ENCODE results near the gene SLC47A2. TPM values are rescaled to one million over a fixed set of nuclear protein-coding genes. Genes with fewer than 3 reads are reported as not detected.

The SLC47A2 gene
- total RNA-seq, 1 experiment from 2014 or later = 38.9 TPM

- DNase-seq = peak; percentile 65 to 80
- Histone ChIP-seq H3K4me1 (replicated peaks; ENCODE audit: insufficient read depth) (peaks cover 91% of the 10 kb centered on the region), H3K9me2 (ENCODE audit: insufficient read depth) (no peaks in the 10 kb centered on the region), H3K9me3 (ENCODE audit: insufficient read depth, low read depth) (no peaks in the 10 kb centered on the region), H2AFZ (peak overlapping the region; percentile 68), H3F3A (ENCODE audit: insufficient read depth, low read depth) (peaks cover 65% of the 10 kb centered on the region), H3K79me2 (ENCODE audit: low read depth) (no peaks in the 10 kb centered on the region), H3K4me3 (peak overlapping the region; percentile 29; the same call in 1 of the 2 replicates), H4K20me1 (ENCODE audit: insufficient read depth) (no peaks in the 10 kb centered on the region), H3K4me2 (peak overlapping the region; percentile 69), H3K36me3 (ENCODE audit: low read depth) (no peaks in the 10 kb centered on the region), H3K27me3 (ENCODE audit: insufficient read depth, low read depth) (no peaks in the 10 kb centered on the region), H3K27ac (peak overlapping the region; percentile 72)
- ChIA-PET POLR2A (ENCODE audit: unreplicated experiment) (interaction anchor here (0.6 to 0.7 kb wide), 3 partner anchors 12 to 467 kb away, joined by 3 to 27 read pairs (median 4); no protein-coding TSS in a partner anchor), CTCF (interaction anchor here (1.1 kb wide), 1 partner anchor 29 kb away, joined by 4 read pairs; no protein-coding TSS in a partner anchor)
- TSS peak; percentile 70 for BruUV-seq (replicated peaks)
- no peak for TF ChIP-seq EZH2 (IDR thresholded peaks at IDR 0.05; ENCODE audit: low read depth)
- TF ChIP-seq, protein P1, sequence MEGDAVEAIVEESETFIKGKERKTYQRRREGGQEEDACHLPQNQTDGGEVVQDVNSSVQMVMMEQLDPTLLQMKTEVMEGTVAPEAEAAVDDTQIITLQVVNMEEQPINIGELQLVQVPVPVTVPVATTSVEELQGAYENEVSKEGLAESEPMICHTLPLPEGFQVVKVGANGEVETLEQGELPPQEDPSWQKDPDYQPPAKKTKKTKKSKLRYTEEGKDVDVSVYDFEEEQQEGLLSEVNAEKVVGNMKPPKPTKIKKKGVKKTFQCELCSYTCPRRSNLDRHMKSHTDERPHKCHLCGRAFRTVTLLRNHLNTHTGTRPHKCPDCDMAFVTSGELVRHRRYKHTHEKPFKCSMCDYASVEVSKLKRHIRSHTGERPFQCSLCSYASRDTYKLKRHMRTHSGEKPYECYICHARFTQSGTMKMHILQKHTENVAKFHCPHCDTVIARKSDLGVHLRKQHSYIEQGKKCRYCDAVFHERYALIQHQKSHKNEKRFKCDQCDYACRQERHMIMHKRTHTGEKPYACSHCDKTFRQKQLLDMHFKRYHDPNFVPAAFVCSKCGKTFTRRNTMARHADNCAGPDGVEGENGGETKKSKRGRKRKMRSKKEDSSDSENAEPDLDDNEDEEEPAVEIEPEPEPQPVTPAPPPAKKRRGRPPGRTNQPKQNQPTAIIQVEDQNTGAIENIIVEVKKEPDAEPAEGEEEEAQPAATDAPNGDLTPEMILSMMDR (conservative IDR thresholded peaks at IDR 0.05) = no peak
- intact Hi-C loops (cut with micrococcal nuclease; ENCODE audit: unreplicated experiment) = loop anchor here (1.0 kb wide), 1 partner anchor 29 kb away; no protein-coding TSS in a partner anchor
Observed at GRCh38 chr17:19724501-19725420, 8.4 kb upstream of the SLC47A2 start.

DNA sequence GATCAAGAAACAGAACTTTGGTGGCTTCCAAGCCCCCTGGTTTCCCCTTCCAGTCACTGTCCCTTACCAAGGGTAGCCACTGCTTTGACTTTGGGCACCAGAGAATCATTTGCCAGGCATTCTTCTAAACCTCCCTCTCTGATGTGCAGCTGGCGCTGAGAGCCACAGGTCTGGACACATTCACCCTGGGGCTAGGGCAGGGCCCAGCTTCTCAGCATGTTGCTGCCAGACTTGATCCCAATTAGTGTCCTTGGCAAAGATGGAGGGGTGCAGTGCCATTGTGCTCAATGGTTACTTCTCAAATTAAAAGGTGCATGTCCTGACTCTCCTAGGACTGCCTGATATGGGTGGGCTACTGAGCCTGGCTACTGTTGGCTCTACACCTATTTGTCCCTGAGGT is 7.6 kb upstream of the SLC47A2 start:
- Histone ChIP-seq H2AFZ (no peak overlapping the region; the same call in 1 of the 2 replicates), H3F3A (ENCODE audit: insufficient read depth, low read depth) (peaks cover 64% of the 10 kb centered on the region), H4K20me1 (ENCODE audit: insufficient read depth) (no peaks in the 10 kb centered on the region), H3K4me3 (peak overlapping the region; percentile 29; the same call in 1 of the 2 replicates), H3K4me1 (replicated peaks; ENCODE audit: insufficient read depth) (peaks cover 92% of the 10 kb centered on the region), H3K36me3 (ENCODE audit: low read depth) (no peaks in the 10 kb centered on the region), H3K27ac (peak overlapping the region; percentile 72), H3K9me3 (ENCODE audit: insufficient read depth, low read depth) (no peaks in the 10 kb centered on the region), H3K4me2 (peak overlapping the region; percentile 69), H3K79me2 (ENCODE audit: low read depth) (no peaks in the 10 kb centered on the region), H3K9me2 (ENCODE audit: insufficient read depth) (no peaks in the 10 kb centered on the region), H3K27me3 (ENCODE audit: insufficient read depth, low read depth) (no peaks in the 10 kb centered on the region)
- ChIA-PET POLR2A (ENCODE audit: unreplicated experiment) (interaction anchor here (0.6 to 1.0 kb wide), 2 partner anchors 11 to 28 kb away, joined by 4 to 11 read pairs; no protein-coding TSS in a partner anchor), CTCF (interaction anchor here (1.0 kb wide), 1 partner anchor 77 kb away, joined by 4 read pairs; no protein-coding TSS in a partner anchor)
- no TSS peak for BruUV-seq (replicated peaks)
- DNase-seq = peak; percentile 79 to 84
- intact Hi-C loops (cut with micrococcal nuclease; ENCODE audit: unreplicated experiment) = loop anchor here (1.0 kb wide), 1 partner anchor 29 kb away; no protein-coding TSS in a partner anchor
- TF ChIP-seq, protein P1 (conservative IDR thresholded peaks at IDR 0.05) = no peak
- TF ChIP-seq EZH2 (IDR thresholded peaks at IDR 0.05; ENCODE audit: low read depth) = no peak

- H3K9me2 ChIP-seq (ENCODE audit: insufficient read depth) = no peaks in the 10 kb centered on the region
- no peak overlapping the region for H2AFZ ChIP-seq
- no peaks in the 10 kb centered on the region for H3K36me3 ChIP-seq (ENCODE audit: low read depth)
- peak overlapping the region; percentile 65 for H3K4me2 ChIP-seq
- no peaks in the 10 kb centered on the region for H3K9me3 ChIP-seq (ENCODE audit: insufficient read depth, low read depth)
- BruUV-seq (replicated peaks) = no TSS peak
- ChIA-PET POLR2A (ENCODE audit: unreplicated experiment) (interaction anchor here (0.6 to 1.4 kb wide), 7 partner anchors 14 to 411 kb away, joined by 3 to 10 read pairs (median 6); partner anchors contain the start of genes ALDH3A1 and ALDH3A2), CTCF (interaction anchor here (0.5 to 1.8 kb wide), 2 partner anchors 42 to 71 kb away, joined by 6 read pairs; no protein-coding TSS in a partner anchor)
- intact Hi-C loops (cut with micrococcal nuclease; ENCODE audit: unreplicated experiment) = loop anchor here (1.0 kb wide), 1 partner anchor 32 kb away; no protein-coding TSS in a partner anchor
- no peaks in the 10 kb centered on the region for H4K20me1 ChIP-seq (ENCODE audit: insufficient read depth)
- DNase-seq = peak in 1 of 2 experiments; percentile 70
- H3K79me2 ChIP-seq (ENCODE audit: low read depth) = no peaks in the 10 kb centered on the region
- TF ChIP-seq, protein P1 (conservative IDR thresholded peaks at IDR 0.05) = no peak
- TF ChIP-seq EZH2 (IDR thresholded peaks at IDR 0.05; ENCODE audit: low read depth) = no peak
- peak overlapping the region; percentile 29 for H3K27ac ChIP-seq
- H3K4me3 ChIP-seq = no peak overlapping the region
- H3K27me3 ChIP-seq (ENCODE audit: insufficient read depth, low read depth) = no peaks in the 10 kb centered on the region
- H3F3A ChIP-seq (ENCODE audit: insufficient read depth, low read depth) = peaks cover 48% of the 10 kb centered on the region
- peaks cover 95% of the 10 kb centered on the region for H3K4me1 ChIP-seq (replicated peaks; ENCODE audit: insufficient read depth)
Observed at GRCh38 chr17:19720631-19721426, 4.4 kb upstream of the SLC47A2 start.
